Measurements from ENCODE around the gene ELK3.

ELK3 gene

DNA sequence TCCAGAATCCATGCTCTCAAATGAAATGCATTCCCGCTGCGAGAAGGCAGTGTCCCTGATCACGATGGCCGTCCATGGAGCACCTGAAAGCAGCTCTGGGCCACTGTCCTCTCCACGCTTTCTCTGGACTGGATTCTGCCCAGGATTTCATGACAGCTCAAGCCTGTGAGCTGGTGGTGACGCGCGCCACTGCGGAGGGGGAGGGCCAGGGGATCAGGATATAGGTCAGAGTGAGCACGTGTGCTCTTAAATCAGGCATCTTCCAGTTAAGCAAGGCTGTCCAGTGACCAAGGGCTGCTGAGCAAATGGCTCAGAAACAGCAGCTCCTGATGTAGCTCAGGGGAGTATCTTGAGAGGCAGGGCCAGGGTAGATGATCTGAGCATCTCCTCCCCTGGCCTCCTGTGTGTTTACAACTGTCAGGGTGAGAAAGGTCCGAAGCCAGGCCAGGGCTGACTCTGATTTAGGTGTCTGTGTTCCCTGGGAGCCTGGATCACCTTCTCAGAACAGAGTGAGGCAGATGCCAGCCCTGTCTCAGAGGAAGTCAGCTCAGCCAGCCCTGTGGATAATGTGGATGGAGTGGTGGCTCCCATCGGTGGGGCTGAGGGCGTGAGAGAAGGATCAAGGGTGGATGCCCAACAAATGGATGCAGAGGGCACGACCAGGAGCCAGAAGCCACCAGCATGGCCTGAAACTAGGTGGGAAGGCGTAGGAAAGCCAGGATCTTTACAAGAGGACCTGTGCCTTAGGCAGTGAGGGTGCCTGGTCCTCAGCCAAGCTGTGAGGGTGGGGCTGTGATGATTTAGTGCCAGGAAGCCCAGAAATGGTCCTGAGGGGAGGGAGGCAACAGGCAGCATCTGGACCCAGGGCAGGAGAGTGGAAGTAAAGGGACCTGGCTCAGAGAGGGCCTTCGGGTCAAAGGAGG lies 55.3 kb downstream of the ELK3 start:
- Histone ChIP-seq H3K4me1 (ENCODE audit: control insufficient read depth, insufficient read depth, low read length) (no peaks in the 10 kb centered on the region), H3K4me3 (ENCODE audit: low read depth, low read length) (no peak overlapping the region), H3K27ac (ENCODE audit: extremely low read depth, low read depth, low read length) (no peak overlapping the region), H3K36me3 (ENCODE audit: control insufficient read depth in 2 of 2, insufficient read depth in 1 of 2, low read length in 2 of 2) (peaks cover 0 to 47% of the 10 kb centered on the region in 2 experiments; a peak in 2 of 3 replicates), H3K9me3 (ENCODE audit: control insufficient read depth, insufficient read depth, low read depth, low read length) (no peaks in the 10 kb centered on the region)
- TF ChIP-seq, protein P1, sequence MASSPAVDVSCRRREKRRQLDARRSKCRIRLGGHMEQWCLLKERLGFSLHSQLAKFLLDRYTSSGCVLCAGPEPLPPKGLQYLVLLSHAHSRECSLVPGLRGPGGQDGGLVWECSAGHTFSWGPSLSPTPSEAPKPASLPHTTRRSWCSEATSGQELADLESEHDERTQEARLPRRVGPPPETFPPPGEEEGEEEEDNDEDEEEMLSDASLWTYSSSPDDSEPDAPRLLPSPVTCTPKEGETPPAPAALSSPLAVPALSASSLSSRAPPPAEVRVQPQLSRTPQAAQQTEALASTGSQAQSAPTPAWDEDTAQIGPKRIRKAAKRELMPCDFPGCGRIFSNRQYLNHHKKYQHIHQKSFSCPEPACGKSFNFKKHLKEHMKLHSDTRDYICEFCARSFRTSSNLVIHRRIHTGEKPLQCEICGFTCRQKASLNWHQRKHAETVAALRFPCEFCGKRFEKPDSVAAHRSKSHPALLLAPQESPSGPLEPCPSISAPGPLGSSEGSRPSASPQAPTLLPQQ (tag by site-specific recombination; IDR thresholded peaks at IDR 0.05) = no peak
- peak; percentile 65; the same call in 1 of the 2 replicates for TF ChIP-seq KLF1 (tag by site-specific recombination; IDR thresholded peaks at IDR 0.05)
- ChIA-PET POLR2A (no interaction called here), CTCF (interaction anchor here (0.8 kb wide), 1 partner anchor 9 kb away, joined by 4 read pairs; no protein-coding TSS in a partner anchor)

GRCh38 chr12:96250119-96250685 lies 56.0 kb downstream of the ELK3 start:
- Histone ChIP-seq H3K9me3 (ENCODE audit: control insufficient read depth, insufficient read depth, low read depth, low read length) (no peaks in the 10 kb centered on the region), H3K4me3 (ENCODE audit: low read depth, low read length) (no peak overlapping the region), H3K36me3 (ENCODE audit: control insufficient read depth in 2 of 2, insufficient read depth in 1 of 2, low read length in 2 of 2) (peaks cover 0 to 47% of the 10 kb centered on the region in 2 experiments; a peak in 2 of 3 replicates), H3K27ac (ENCODE audit: extremely low read depth, low read depth, low read length) (no peak overlapping the region), H3K4me1 (ENCODE audit: control insufficient read depth, insufficient read depth, low read length) (no peaks in the 10 kb centered on the region)
- POLR2A ChIA-PET = no interaction called here
- TF ChIP-seq ZNF140 (tag by site-specific recombination; IDR thresholded peaks at IDR 0.05) = no peak
- TF ChIP-seq, protein P2, sequence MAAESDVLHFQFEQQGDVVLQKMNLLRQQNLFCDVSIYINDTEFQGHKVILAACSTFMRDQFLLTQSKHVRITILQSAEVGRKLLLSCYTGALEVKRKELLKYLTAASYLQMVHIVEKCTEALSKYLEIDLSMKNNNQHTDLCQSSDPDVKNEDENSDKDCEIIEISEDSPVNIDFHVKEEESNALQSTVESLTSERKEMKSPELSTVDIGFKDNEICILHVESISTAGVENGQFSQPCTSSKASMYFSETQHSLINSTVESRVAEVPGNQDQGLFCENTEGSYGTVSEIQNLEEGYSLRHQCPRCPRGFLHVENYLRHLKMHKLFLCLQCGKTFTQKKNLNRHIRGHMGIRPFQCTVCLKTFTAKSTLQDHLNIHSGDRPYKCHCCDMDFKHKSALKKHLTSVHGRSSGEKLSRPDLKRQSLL (tag by site-specific recombination; IDR thresholded peaks at IDR 0.05) = no peak
- no peak for TF ChIP-seq HOXD13 (CRISPR knock-in tag; IDR thresholded peaks at IDR 0.05; ENCODE audit: borderline replicate concordance)
- no peak for TF ChIP-seq ZNF791 (tag by site-specific recombination; IDR thresholded peaks at IDR 0.05)
- TF ChIP-seq ZNF394 (tag by site-specific recombination; IDR thresholded peaks at IDR 0.05; ENCODE audit: borderline replicate concordance) = no peak
- TF ChIP-seq ZFP3 (tag by site-specific recombination; IDR thresholded peaks at IDR 0.05; ENCODE audit: low read depth) = no peak
- TF ChIP-seq ZNF292 (tag by site-specific recombination; IDR thresholded peaks at IDR 0.05; ENCODE audit: borderline replicate concordance, low read depth) = no peak
- no peak for TF ChIP-seq ZNF114 (tag by site-specific recombination; IDR thresholded peaks at IDR 0.05)
- no peak for TF ChIP-seq ZNF837 (tag by site-specific recombination; IDR thresholded peaks at IDR 0.05)
- TF ChIP-seq ZNF768 (tag by site-specific recombination; IDR thresholded peaks at IDR 0.05) = no peak
- TF ChIP-seq ZNF175 (tag by site-specific recombination; IDR thresholded peaks at IDR 0.05) = no peak
- no peak for TF ChIP-seq KLF8 (tag by site-specific recombination; IDR thresholded peaks at IDR 0.05)
- TF ChIP-seq, protein P3, sequence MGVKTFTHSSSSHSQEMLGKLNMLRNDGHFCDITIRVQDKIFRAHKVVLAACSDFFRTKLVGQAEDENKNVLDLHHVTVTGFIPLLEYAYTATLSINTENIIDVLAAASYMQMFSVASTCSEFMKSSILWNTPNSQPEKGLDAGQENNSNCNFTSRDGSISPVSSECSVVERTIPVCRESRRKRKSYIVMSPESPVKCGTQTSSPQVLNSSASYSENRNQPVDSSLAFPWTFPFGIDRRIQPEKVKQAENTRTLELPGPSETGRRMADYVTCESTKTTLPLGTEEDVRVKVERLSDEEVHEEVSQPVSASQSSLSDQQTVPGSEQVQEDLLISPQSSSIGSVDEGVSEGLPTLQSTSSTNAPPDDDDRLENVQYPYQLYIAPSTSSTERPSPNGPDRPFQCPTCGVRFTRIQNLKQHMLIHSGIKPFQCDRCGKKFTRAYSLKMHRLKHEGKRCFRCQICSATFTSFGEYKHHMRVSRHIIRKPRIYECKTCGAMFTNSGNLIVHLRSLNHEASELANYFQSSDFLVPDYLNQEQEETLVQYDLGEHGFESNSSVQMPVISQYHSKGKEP (tag by site-specific recombination; IDR thresholded peaks at IDR 0.05) = no peak
- TF ChIP-seq KLF9 (tag by site-specific recombination; IDR thresholded peaks at IDR 0.05; ENCODE audit: low read depth) = no peak
- CTCF ChIA-PET = no interaction called here

- no peak overlapping the region for H3K27ac ChIP-seq (ENCODE audit: extremely low read depth, low read depth, low read length)
- H3K4me1 ChIP-seq (ENCODE audit: control insufficient read depth, insufficient read depth, low read length) = peaks cover 7% of the 10 kb centered on the region
- H3K36me3 ChIP-seq (ENCODE audit: control insufficient read depth in 2 of 2, insufficient read depth in 1 of 2, low read length in 2 of 2) = peaks cover 2 to 20% of the 10 kb centered on the region in 2 experiments; a peak in 2 of 3 replicates
- no peaks in the 10 kb centered on the region for H3K9me3 ChIP-seq (ENCODE audit: control insufficient read depth, insufficient read depth, low read depth, low read length)
- H3K4me3 ChIP-seq (ENCODE audit: low read depth, low read length) = no peak overlapping the region
- POLR2A ChIA-PET = no interaction called here
- CTCF ChIA-PET = interaction anchor here (1.1 kb wide), 1 partner anchor 40 kb away, joined by 3 read pairs; no protein-coding TSS in a partner anchor
- 0 out of 2 replicates have a peak, but pooled peaks have one; percentile 22 for TF ChIP-seq ZBTB48 (tag by site-specific recombination; IDR thresholded peaks at IDR 0.05)
- 0 out of 2 replicates have a peak, but pooled peaks have one; percentile 25 for TF ChIP-seq KLF17 (tag by site-specific recombination; IDR thresholded peaks at IDR 0.05)
- TF ChIP-seq ZNF600 (tag by site-specific recombination; IDR thresholded peaks at IDR 0.05) = peak; percentile 56
- no peak for TF ChIP-seq TRIM28 (IDR thresholded peaks at IDR 0.05; ENCODE audit: borderline replicate concordance, low read length)
Measured at GRCh38 chr12:96255077-96255476, 60.9 kb downstream of the ELK3 start.

Data from HEK293 (cell line).